ENCODE results near the gene RELN. TPM values are rescaled to one million over a fixed set of nuclear protein-coding genes. Genes with fewer than 3 reads are reported as not detected.

RELN gene
- total and polyA plus RNA-seq, 8 donors: 0.08 to 1.4 (median 0.64) TPM

DNA sequence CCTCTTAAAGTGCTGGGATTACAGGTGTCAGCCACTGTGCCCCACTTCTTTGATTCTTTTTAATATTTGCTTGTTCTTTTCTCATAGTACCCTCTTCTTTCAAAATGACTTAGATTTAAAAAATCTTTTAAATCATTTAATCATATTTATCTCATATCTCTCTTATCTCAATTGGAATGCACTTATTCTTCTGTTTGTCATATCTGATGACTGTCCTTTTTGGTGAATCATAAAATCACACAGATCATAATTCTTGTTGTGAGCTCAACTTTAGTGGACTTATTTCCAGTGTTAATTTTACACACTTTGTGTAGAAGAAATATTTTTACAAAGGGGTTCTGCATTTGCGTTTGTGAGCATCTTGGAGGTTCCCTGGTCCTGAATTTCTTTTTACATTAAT, 323.1 kb downstream of the RELN start:
- H3K27ac ChIP-seq: no peak overlapping the region
- TF ChIP-seq, protein P1, sequence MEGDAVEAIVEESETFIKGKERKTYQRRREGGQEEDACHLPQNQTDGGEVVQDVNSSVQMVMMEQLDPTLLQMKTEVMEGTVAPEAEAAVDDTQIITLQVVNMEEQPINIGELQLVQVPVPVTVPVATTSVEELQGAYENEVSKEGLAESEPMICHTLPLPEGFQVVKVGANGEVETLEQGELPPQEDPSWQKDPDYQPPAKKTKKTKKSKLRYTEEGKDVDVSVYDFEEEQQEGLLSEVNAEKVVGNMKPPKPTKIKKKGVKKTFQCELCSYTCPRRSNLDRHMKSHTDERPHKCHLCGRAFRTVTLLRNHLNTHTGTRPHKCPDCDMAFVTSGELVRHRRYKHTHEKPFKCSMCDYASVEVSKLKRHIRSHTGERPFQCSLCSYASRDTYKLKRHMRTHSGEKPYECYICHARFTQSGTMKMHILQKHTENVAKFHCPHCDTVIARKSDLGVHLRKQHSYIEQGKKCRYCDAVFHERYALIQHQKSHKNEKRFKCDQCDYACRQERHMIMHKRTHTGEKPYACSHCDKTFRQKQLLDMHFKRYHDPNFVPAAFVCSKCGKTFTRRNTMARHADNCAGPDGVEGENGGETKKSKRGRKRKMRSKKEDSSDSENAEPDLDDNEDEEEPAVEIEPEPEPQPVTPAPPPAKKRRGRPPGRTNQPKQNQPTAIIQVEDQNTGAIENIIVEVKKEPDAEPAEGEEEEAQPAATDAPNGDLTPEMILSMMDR (IDR thresholded peaks at IDR 0.05): no peak

DNA sequence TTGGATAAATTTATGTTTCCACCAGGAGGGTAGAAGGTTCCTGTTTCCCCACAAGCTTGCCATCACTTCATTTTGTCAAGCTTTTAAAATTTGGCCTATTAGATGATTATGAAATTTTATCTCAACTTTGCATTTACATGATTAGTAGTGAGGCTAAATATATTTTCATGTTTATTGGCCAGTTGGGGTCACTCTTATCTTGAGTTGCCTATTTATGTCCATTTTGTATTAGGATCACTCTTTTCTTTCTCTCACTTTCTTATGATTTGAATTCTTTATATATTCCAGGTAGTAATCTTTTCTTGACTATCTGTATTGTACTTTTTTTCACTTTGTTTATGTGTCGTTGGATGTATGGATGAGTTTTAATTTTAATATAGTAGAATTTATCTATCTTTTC, 324.9 kb downstream of the RELN start:
- Histone ChIP-seq H3K27me3 (peaks cover 0 to 6% (median 0%) of the 10 kb centered on the region in 4 donors), H3K4me1 (peaks cover 0 to 7% (median 0%) of the 10 kb centered on the region in 3 donors), H3K27ac (no peak overlapping the region), H3K36me3 (no peaks in the 10 kb centered on the region), H3K4me3 (no peak overlapping the region), H3K9me3 (no peaks in the 10 kb centered on the region)
- TF ChIP-seq, protein P1 (IDR thresholded peaks at IDR 0.05): no peak
- WGBS, 2 donors: 66 to 76% methylated on average over 1 of the region's 1 CpG
- no peak for DNase-seq
- FAIRE-seq: no peak
- intact Hi-C loops (cut with DNase I): no loop called here
- ATAC-seq: no peak

More for the DNA sequence above, 323.1 kb downstream of the RELN start:
- Histone ChIP-seq H3K4me1 (no peaks in the 10 kb centered on the region), H3K27me3 (peaks cover 0 to 6% (median 0%) of the 10 kb centered on the region in 4 donors), H3K9me3 (no peaks in the 10 kb centered on the region), H3K36me3 (no peaks in the 10 kb centered on the region), H3K4me3 (no peak overlapping the region)
- intact Hi-C loops (cut with DNase I): no loop called here
- FAIRE-seq: no peak
- no peak for ATAC-seq
- 76 to 88% methylated on average over 1 of the region's 1 CpG for WGBS, 2 donors
- DNase-seq: no peak

DNA sequence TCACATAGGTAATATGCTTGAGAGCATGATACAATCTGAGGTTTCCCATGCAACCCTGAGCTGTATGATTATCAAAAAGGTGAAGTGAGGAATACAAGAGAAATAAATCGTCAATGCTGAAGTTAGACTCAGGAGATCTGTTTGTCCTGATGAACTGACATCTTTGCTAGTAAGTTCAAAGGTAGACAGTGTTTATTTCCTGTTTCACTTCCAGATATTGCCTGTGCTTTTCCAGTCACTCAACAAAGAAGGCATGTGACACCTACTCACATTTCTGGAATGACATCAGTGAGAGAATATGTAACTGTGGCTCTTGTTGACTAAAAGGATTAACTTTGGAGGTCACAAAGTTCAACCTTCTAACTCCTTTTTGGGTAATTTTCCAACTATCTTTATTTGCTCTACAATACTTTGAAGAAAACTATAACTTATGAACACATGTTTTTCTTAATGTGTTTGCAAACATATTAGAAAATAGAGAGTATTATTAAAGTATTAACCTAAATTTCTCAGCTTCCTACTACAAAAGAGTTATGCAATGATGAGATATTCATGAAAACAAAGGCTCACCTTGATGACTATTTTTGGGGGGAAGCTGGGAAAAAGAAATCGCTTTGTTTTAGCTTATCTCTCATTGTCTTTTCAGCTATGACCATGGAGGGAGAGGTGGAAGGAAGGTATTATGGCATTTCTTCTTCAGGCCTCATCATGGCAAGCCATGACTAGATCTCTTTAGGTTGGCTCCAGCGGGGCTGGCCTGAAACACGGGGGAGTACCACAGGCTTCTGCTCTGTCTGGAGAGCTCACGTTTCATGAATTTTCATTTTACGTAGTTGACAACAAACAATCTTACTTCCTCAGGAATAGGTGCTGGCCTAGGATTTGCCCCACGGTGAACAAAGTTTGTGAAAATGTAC, 328.7 kb downstream of the RELN start:
- peak; percentile 77 to 93 (median 89) for ATAC-seq
- no peak for FAIRE-seq
- H3K4me3 ChIP-seq: no peak overlapping the region
- peaks cover 0 to 7% (median 0%) of the 10 kb centered on the region in 3 donors for H3K4me1 ChIP-seq
- TF ChIP-seq, protein P1 (IDR thresholded peaks at IDR 0.05): no peak
- peak overlapping the region in 2 of 4 donors; percentile 30 to 57 for H3K27ac ChIP-seq
- 74 to 80% methylated on average over 7 of the region's 7 CpGs for WGBS, 2 donors
- no peak for DNase-seq
- intact Hi-C loops (cut with DNase I): no loop called here
- H3K36me3 ChIP-seq: no peaks in the 10 kb centered on the region
- no peaks in the 10 kb centered on the region for H3K27me3 ChIP-seq
- no peaks in the 10 kb centered on the region for H3K9me3 ChIP-seq

DNA sequence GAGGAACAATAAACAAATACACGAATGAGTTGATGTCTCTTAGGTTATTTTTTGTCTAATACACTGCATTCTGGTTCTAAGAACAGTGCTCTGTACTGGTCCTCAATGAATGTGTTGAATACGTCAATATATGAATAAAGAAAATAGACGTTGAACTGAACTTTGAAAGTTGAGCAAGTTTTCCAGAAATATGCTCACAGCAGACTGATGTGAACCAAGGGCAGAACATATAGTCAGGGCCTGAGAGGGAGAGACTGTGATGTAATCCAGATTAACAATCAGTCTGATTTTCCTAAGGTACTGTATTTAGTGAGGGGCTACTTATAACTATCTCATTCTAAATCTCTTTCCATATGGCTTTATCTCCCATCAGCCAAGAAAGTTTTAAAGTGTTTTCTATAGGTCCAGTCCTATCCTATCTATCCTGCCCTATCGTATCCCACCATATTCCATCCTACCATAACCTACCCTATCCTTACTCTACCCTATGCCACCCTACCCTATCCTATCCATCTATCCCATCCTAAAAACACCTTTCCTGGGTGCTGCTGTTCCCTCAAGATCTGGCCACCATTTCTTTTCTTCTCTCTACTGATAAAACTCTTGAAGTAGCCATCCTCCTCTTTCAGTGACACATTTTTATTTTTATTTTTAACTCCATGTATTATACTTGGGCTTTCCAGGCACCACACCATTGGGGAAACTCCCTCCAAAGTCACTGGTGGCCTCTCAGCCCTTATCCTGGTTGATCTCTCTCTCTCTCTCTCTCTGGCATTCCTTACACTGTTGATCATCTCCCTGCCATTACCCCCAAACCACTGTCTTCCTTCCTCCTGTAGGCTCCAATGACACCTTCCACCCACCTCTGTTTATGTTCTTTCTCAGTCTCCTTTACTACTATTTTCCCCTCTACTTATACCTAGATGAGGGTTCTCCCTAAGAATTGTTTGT, 331.1 kb downstream of the RELN start:
- Histone ChIP-seq H3K27ac (no peak overlapping the region), H3K4me1 (peaks cover 0 to 7% (median 0%) of the 10 kb centered on the region in 3 donors), H3K4me3 (no peak overlapping the region), H3K27me3 (no peaks in the 10 kb centered on the region), H3K36me3 (no peaks in the 10 kb centered on the region), H3K9me3 (no peaks in the 10 kb centered on the region)
- WGBS, 2 donors: 72 to 82% methylated on average over 4 of the region's 4 CpGs
- no peak for ATAC-seq
- FAIRE-seq: no peak
- TF ChIP-seq, protein P1 (IDR thresholded peaks at IDR 0.05): no peak
- intact Hi-C loops (cut with DNase I): no loop called here
- no peak for DNase-seq

All from pancreas (tissue), 10 donors.